Activated CD4-positive, CD25-positive, alpha-beta regulatory T cell treated with anti-CD3 and anti-CD28 coated beads, Interleukin-2, amount 50 U/mL, for 72 hours (primary cell): ENCODE results near the gene SCN1A.
"Not testable (repeated sequence)": the region's sequence is repeated elsewhere in the genome, so short reads cannot be mapped to it uniquely, and the experiment has no call there.

Experiments
- DNase-seq: peaks from one replicate; pipeline ENCODE4 v3.0.0; 2021

SCN1A gene

GRCh38 chr2:166135152-166135848 is 7.5 kb upstream of the SCN1A start:
- no peak for DNase-seq

DNA sequence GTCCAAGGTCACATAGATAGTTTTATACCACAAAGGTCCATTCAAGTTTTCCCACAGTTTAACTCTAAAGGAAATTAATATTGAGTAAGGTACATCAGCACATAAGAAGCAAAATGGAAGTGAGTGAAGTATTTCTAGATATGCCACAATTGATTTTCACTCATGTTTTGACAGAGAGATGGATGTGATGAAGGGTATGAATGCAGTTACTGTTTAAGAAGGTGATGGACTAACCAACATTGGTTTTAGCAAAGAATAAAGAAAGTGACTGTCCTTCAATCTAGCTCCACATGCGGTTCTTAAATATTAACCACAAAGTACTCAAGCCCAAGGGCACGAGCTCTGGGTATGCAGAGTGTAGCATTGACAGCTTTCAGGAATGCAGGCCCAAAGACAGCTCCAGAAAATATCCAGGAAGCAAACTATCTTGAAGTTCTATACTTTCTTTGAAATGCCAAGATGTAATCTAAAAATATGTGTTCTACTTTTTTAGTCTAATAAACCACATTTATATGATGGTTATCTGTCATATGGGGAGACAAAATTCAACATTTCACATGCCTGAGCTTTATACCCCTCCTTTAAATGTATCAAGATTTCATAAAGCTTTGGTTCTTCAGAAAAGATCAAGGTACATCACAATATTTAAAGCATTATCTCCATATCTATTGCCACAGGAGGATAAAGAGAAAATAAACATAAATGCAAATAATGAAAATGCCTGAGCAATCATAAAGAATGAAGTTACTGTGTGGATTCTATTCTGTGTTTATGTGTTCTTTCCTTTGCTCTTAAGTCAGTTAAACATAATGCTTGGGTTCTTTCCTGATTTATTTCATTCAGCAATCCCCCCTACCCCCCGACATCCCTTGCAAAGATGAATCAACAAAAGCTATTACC is 6.7 kb upstream of the SCN1A start:
- no peak for DNase-seq

DNA sequence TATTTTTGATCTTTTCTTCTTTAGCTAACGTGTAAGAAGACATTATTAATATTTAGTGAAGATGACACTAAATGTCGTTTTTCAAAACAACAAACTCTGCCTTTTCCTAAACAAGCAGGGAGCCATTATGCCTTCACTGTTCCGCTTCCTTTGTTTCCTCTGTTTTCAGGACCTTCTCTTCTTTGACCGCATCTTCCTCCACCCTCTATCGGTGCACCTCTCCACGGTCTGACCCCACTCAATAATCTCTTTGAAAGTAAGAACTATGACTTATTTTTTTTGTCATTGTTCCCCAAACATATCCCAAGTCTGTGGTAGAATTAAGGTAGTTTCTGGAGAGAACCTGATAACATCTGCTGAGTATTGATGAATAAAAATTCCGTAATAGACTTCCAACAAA is 5.8 kb upstream of the SCN1A start:
- DNase-seq = no peak

DNA sequence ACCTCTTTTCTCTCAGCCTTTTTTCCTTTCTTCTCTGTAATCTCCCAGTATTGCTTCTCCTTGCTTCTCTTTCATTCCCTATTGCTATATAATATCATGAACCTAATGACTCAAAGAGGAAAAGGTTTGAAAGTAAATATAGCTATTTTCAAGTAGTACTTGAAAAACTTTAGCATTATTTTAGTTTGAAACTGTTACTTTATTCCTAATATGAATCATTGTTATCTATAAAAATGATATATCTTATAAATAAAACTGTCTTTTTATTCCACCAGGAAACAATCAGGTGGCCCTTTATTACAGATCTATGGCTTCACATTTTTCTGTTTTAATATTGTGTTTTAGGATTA is 311 bp upstream of the SCN1A start:
- DNase-seq = no peak

- no peak for DNase-seq
Observed at GRCh38 chr2:166126007-166126639, 1.7 kb downstream of the SCN1A start.

DNA sequence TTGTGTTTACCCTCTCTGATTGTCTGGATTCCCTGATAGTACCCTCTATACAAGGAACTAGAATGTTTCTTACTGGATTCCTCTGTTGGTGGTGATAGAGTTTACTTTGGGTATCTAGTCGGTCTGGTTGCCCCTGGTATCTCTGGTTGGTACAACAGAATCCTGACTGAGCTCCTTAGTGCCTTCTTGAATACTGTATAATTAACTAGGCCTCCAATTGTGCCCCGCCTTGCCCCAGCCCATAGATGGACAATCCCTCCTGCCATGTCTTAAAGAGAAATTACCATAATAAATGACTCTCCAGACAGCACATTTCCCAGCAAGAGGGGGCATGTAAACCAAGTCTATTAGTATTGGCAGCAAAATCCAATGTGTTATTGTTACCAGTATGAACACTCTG is 2.3 kb downstream of the SCN1A start:
- DNase-seq = no peak

DNA sequence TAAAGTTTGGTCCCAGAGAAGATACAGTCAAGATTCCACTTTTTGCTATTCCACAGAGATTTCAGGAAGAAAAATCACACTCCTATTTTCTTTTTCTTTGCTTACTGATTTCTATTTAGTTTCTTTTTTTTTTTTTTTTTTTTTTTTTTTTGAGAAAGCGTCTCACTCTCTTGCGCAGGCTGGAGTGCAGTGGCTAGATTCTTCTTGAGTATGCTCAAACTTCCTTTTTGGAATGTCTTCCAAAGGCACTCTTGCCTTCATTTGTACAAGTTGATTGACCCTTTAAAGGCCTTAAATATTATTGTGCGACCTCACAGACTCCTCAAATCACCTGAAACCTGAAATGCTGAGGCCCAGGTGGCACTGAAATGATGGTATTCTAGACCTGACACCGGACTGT is 9.6 kb downstream of the SCN1A start:
- DNase-seq = no peak

DNA sequence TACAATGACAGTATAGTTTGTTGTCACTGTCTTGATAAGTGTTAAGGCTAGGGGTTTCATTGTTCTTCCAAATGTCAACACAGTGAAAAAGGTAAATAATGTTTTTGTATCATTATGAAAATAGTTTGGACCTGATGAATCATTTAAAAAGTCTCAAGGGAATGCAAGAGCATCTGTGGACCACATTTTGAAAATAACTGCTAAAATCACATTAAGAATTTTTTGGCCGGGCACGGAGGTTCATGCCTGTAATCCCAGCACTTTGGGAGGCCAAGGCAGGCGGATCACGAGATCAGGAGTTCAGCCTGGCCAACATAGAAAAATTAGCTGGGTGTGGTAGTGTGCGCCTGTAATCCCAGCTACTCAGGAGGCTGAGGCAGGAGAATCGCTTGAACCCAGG is 10.3 kb downstream of the SCN1A start:
- no peak for DNase-seq

GRCh38 chr2:166115589-166115988 is 12.2 kb downstream of the SCN1A start:
- no peak for DNase-seq

DNA sequence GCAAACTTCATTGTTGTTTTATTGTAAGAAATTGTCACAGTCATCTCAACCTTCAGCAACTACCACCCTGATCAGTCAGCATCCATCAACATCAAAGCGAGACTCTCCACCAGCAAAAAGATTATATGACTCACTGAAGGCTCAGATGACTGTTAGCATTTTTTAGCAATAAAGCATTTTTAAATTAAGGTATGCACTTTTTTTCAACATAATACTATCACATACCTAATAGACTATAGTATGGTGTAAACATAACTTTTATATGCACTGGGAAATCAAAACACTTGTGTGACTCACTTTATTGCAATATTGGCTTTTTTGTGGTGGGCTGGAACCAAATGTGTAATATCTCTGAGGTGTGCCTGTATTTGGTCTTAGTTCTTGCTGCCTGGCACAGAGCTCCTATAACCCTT is 15.6 kb downstream of the SCN1A start:
- no peak for DNase-seq

DNA sequence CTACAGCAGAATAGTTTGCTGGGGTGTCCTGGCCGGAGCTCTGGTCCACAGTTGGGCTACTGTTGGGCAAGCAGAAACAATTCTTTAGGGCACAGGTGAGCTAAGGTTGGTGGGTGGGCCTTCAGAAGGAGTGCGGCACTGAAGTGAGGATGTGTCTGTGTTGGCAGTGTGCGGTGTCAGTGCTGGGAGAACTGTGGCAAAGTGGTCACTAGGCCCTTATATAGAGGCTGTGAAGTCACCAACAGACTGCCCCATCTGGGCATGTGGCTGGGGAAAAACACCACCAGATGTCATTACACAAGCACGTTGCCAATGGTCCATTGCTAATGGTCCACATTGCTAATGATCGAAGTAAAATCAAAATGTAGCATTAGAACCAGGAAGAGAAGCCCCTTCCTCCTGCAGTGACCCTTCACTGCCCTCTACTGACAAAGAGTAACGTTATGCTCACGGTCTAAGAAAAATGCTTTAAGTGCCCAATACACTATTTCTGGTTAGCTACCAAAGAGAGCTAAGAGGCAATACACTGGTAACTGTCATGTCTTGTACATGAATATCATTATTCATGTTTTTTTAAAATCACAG is 21.3 kb downstream of the SCN1A start:
- DNase-seq = no peak

- no peak for DNase-seq
Observed at GRCh38 chr2:166104773-166105172, 23.0 kb downstream of the SCN1A start.

- DNase-seq = no peak
Observed at GRCh38 chr2:166104084-166104483, 23.7 kb downstream of the SCN1A start.

- DNase-seq = not testable (repeated sequence)
Observed at GRCh38 chr2:166103277-166103676, 24.5 kb downstream of the SCN1A start.

DNA sequence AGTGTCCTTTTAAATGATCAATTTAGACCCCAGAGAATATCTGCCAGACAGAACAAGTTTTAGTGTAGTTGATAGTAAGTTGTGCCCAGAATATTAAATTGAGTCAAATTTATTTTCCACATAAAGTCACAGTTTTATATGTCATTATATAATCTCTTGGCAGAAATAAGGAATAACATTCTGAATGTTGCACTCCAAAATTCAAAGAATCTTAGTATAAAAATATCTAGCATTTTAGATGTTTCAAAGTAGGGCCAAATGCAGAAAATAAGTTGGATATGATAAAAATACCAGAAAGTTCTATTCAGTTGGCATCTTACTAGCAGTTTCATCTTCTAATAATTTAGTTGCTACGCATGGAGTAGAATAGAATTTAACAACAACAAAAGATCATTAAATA is 33.5 kb downstream of the SCN1A start:
- no peak for DNase-seq

GRCh38 chr2:166092889-166093288 is 34.9 kb downstream of the SCN1A start:
- no peak for DNase-seq

DNA sequence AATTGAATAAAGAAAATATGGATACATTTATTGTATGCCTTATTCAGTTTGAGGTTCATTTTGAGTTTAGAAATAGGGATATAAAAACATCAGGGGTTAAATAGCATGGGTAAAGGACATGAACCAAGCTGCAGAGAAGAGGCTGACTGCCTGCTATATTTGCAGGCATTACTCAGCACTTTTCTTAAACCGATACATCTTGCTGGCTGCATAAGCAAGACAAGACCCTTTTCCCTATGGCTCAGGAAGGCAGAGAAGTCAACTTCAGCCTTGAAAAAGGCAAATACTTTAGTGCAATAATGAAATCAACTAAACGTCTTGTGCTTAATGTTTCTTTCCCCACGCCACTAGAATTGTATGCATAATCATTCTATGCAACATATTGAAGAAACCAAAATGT is 36.4 kb downstream of the SCN1A start:
- DNase-seq = no peak

GRCh38 chr2:166090908-166091307 is 36.9 kb downstream of the SCN1A start:
- no peak for DNase-seq

GRCh38 chr2:166090346-166090745 is 37.5 kb downstream of the SCN1A start:
- no peak for DNase-seq

- no peak for DNase-seq
Observed at GRCh38 chr2:166088634-166089033, 39.2 kb downstream of the SCN1A start.

GRCh38 chr2:166084301-166084700 is 43.5 kb downstream of the SCN1A start:
- no peak for DNase-seq

- DNase-seq = no peak
Observed at GRCh38 chr2:166082736-166083135, 45.1 kb downstream of the SCN1A start.

DNA sequence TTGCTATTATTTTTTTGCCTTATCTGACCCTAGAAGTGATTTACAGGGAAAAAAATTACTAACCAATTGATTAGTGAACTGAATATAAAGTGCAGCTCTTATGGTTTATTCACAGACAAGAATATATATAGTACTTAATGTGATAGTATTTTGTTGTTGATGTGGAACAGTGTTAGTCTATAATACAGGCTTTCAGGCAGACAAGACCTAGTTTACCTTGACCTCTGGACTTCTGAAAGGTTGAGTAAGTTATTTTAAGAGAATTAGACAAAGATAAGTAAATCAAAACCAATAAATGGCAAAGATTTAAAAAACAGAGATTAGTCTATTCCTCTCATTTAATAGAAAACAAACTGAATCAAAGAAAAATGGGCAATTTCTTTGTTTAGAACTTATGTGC is 46.0 kb downstream of the SCN1A start:
- no peak for DNase-seq
